Sigmoid colon (tissue), 7 donors: ENCODE measurements around the gene GALNT18. TPM values are rescaled to one million over a fixed set of nuclear protein-coding genes. Genes with fewer than 3 reads are reported as not detected.

ENCODE experiments used
- DNase-seq: peaks from one replicate; pipeline ENCODE4 v3.0.0-alpha.2; 2019
- H3K27ac ChIP-seq, 4 donors: fragments of 200-600 bp; sonication (generic); one replicate each; pipeline ENCODE4 v1.5.1; 2016 to 2019; ENCODE audit warnings: mild to moderate bottlenecking in 1 of 4
- H3K27me3 ChIP-seq, 3 donors: fragments of 200-600 bp; sonication (generic); one replicate each; pipeline ENCODE4 v1.5.1; 2019; ENCODE audit warnings: mild to moderate bottlenecking in 1 of 3
- H3K36me3 ChIP-seq, 4 donors: fragments of 200-600 bp; sonication (generic); one replicate each; pipeline ENCODE4 v1.5.1; 2016 to 2019
- H3K4me1 ChIP-seq, 4 donors: fragments of 200-600 bp; sonication (generic); one replicate each; pipeline ENCODE4 v1.5.1; 2017 to 2019
- H3K4me3 ChIP-seq, 4 donors: fragments of 200-600 bp; sonication (generic); one replicate each; pipeline ENCODE4 v1.5.1; 2017 to 2019; ENCODE audit warnings: mild to moderate bottlenecking in 2 of 4, moderate library complexity in 1 of 4
- H3K9me3 ChIP-seq, 4 donors: fragments of 200-600 bp in 3 of 4; sonication (generic) in 3 of 4; one replicate each; pipeline versions ENCODE4 v1.5.1 to v1.6.1; 2013 to 2019
- EP300 ChIP-seq, 4 donors: sonication (generic); formaldehyde crosslinking; IDR thresholded peaks; one replicate each; pipeline ENCODE4 v1.6.1; 2017; ENCODE audit warnings: antibody characterized with exemption in 4 of 4
- POLR2A ChIP-seq, 2 donors: fragments of 450-650 bp; IDR thresholded peaks; one replicate each; pipeline ENCODE4 v1.6.1; 2016; ENCODE audit warnings: antibody characterized with exemption in 2 of 2, mild to moderate bottlenecking in 2 of 2, moderate library complexity in 2 of 2
- POLR2AphosphoS5 ChIP-seq, 4 donors: sonication (generic); formaldehyde crosslinking; IDR thresholded peaks; one replicate each; pipeline ENCODE4 v1.6.1; 2017; ENCODE audit warnings: antibody characterized with exemption in 4 of 4
- WGBS, 2 donors: extraction: QIAGEN DNeasy Blood & Tissue Kit; methylation state at CpG; one replicate each; pipeline ENCODE4 v1.1.7; 2013; 5-methylcytosine and 5-hydroxymethylcytosine counted together
- intact Hi-C: fragments of 100-400 bp; cut with DNase I; formaldehyde crosslinking; loops from one replicate; pipeline ENCODE4 v1.15.1; 2023
- polyA plus RNA-seq, 3 donors: library from polyadenylated mRNA; stranded (reverse); fragments of 200-250 nt; gene quantifications; one replicate each; pipeline ENCODE4 v1.2.3, GENCODE V29; 2013
- total RNA-seq, 4 donors: library from RNA; depleted of rRNA; stranded (reverse); fragments of >200 nt; gene quantifications; one replicate each; pipeline ENCODE4 v1.1.0, GENCODE V29; 2016
- TF ChIP-seq, protein P1 (sequence below), 4 experiments: fragments of 450-650 bp in 3 of 4; fragments of 200-600 bp in 1 of 4; IDR thresholded peaks; one replicate each; pipeline ENCODE4 v1.5.1; 2016 to 2019; ENCODE audit warnings: antibody characterized with exemption in 4 of 4, mild to moderate bottlenecking in 3 of 4, moderate library complexity in 2 of 4
- donor health status: healthy with polysubstance abuse.
- donor health status: Bipolar disorder and iron deficiency.
- donor health status: healthy.

Gene GALNT18
- total and polyA plus RNA-seq, 7 donors = 0.92 to 48.6 (median 34.9) TPM

DNA sequence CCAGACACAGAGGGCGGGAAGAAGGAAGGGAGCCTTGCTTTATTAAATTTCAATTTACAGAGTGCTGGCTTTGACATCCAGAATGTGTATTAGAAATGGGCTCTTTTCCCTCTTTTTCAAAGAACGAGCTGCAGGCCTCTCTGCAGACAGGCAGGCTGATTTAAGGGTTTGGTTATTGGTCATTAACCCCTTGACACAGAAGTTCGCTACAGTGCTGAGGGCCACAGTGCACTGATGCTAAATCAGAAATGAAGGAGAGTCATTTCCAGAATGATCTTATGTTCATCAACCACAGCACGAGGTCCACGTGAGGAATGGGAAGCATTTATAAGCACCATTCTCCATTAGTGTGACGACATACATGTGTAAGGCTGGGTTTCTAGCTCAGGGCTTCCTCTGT is 320.6 kb downstream of the GALNT18 start:
- WGBS, 2 donors = 81 to 88% methylated on average over 6 of the region's 6 CpGs
- no peak overlapping the region for H3K27ac ChIP-seq
- H3K9me3 ChIP-seq = no peaks in the 10 kb centered on the region
- no peaks in the 10 kb centered on the region for H3K27me3 ChIP-seq
- H3K4me1 ChIP-seq = peaks cover 0 to 15% (median 3%) of the 10 kb centered on the region in 4 donors
- intact Hi-C loops = no loop called here
- no peak for TF ChIP-seq POLR2AphosphoS5 (IDR thresholded peaks at IDR 0.05)
- TF ChIP-seq, protein P1, sequence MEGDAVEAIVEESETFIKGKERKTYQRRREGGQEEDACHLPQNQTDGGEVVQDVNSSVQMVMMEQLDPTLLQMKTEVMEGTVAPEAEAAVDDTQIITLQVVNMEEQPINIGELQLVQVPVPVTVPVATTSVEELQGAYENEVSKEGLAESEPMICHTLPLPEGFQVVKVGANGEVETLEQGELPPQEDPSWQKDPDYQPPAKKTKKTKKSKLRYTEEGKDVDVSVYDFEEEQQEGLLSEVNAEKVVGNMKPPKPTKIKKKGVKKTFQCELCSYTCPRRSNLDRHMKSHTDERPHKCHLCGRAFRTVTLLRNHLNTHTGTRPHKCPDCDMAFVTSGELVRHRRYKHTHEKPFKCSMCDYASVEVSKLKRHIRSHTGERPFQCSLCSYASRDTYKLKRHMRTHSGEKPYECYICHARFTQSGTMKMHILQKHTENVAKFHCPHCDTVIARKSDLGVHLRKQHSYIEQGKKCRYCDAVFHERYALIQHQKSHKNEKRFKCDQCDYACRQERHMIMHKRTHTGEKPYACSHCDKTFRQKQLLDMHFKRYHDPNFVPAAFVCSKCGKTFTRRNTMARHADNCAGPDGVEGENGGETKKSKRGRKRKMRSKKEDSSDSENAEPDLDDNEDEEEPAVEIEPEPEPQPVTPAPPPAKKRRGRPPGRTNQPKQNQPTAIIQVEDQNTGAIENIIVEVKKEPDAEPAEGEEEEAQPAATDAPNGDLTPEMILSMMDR (IDR thresholded peaks at IDR 0.05) = no peak
- no peak for TF ChIP-seq POLR2A (IDR thresholded peaks at IDR 0.05)
- TF ChIP-seq EP300 (IDR thresholded peaks at IDR 0.05) = no peak
- H3K36me3 ChIP-seq = peaks cover 0 to 27% (median 2%) of the 10 kb centered on the region in 4 donors
- DNase-seq = no peak
- H3K4me3 ChIP-seq = no peak overlapping the region

- WGBS, 2 donors = 60 to 66% methylated on average over 6 of the region's 6 CpGs
- no peaks in the 10 kb centered on the region for H3K36me3 ChIP-seq
- H3K27ac ChIP-seq = no peak overlapping the region
- no peaks in the 10 kb centered on the region for H3K9me3 ChIP-seq
- TF ChIP-seq EP300 (IDR thresholded peaks at IDR 0.05) = no peak
- TF ChIP-seq POLR2A (IDR thresholded peaks at IDR 0.05) = no peak
- TF ChIP-seq POLR2AphosphoS5 (IDR thresholded peaks at IDR 0.05) = no peak
- TF ChIP-seq, protein P1 (IDR thresholded peaks at IDR 0.05) = no peak
- intact Hi-C loops = no loop called here
- H3K4me1 ChIP-seq = peaks cover 0 to 28% (median 3%) of the 10 kb centered on the region in 4 donors
- no peak overlapping the region for H3K4me3 ChIP-seq
- no peaks in the 10 kb centered on the region for H3K27me3 ChIP-seq
- DNase-seq = no peak
Observed at GRCh38 chr11:11297578-11297977, 324.2 kb downstream of the GALNT18 start.

DNA sequence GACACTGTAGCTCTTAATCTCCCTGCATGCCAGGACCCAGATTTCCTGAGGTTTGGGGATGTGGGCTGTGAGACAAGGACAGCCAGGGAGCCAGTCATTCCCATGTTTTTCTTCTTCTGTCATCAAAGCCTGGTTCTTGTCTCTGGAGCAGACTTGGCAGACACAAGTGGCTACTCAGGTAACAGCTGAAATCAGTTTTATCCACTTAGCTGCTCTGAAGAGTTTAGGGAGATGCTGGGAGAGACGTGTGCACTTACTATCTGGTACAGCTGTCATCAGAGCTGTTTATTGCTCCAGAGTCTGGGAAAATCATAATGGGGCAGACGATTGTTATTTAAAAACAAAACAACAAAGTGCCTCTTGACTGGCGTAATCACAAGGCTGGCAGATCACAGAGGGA is 325.4 kb downstream of the GALNT18 start:
- Histone ChIP-seq H3K36me3 (peaks cover 0 to 10% (median 0%) of the 10 kb centered on the region in 4 donors), H3K4me1 (peaks cover 0 to 28% (median 3%) of the 10 kb centered on the region in 4 donors), H3K27me3 (no peaks in the 10 kb centered on the region), H3K4me3 (no peak overlapping the region), H3K27ac (peak overlapping the region in 2 of 4 donors; percentile 11 to 39), H3K9me3 (no peaks in the 10 kb centered on the region)
- no peak for DNase-seq
- WGBS, 2 donors = 60 to 75% methylated on average over 3 of the region's 3 CpGs
- TF ChIP-seq EP300 (IDR thresholded peaks at IDR 0.05) (no peak), POLR2AphosphoS5 (IDR thresholded peaks at IDR 0.05) (peak in 2 of 4 donors; percentile 15 to 56)
- intact Hi-C loops = no loop called here

- peaks cover 0 to 20% (median 0%) of the 10 kb centered on the region in 4 donors for H3K36me3 ChIP-seq
- WGBS, 2 donors = 68% methylated on average over 3 of the region's 3 CpGs
- intact Hi-C loops = no loop called here
Observed at GRCh38 chr11:11294551-11294855, 327.3 kb downstream of the GALNT18 start.

DNA sequence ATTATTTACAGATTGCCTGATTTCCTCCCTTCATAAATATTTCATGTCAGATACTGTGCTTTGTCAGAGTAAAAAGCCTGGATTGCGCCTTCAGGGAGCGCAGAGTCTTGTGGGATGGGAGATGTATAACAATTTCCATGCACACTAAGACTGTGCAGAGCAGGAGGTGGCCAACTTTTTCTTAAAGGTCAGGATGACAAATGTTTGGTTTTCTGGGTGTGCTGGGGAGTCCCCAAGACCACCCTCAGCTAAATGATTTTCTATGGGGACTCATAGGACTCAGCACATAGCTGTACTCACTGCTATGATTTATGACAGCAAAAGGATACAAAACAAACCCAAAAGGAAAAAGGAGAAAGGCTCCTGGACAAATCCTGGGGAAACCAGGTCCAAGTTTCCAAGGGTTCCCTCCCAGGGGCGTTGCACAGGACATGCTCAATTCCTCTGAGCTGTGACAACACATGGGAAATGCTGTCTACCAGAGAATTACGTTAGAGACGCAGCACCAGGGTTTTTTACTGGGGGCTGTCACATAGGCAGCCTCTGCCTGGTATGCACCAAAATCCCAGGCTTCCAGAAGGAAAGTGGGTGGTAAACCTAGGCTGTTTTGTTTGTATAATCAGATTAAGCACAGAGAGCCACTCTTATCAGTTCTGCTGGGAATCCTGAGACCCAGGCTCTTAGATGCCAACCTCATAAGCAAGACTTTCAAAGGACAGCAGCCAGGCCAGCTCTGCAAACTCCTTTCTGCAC is 327.8 kb downstream of the GALNT18 start:
- peak; percentile 52 for DNase-seq
- Histone ChIP-seq H3K27me3 (no peaks in the 10 kb centered on the region), H3K36me3 (peaks cover 0 to 20% (median 0%) of the 10 kb centered on the region in 4 donors), H3K9me3 (no peaks in the 10 kb centered on the region), H3K4me3 (no peak overlapping the region), H3K27ac (no peak overlapping the region), H3K4me1 (peaks cover 0 to 28% (median 3%) of the 10 kb centered on the region in 4 donors)
- TF ChIP-seq EP300 (IDR thresholded peaks at IDR 0.05) = no peak
- TF ChIP-seq, protein P1 (IDR thresholded peaks at IDR 0.05) = no peak
- WGBS, 2 donors = 76 to 83% methylated on average over 5 of the region's 5 CpGs
- intact Hi-C loops = no loop called here

More at GRCh38 chr11:11294551-11294855, 327.3 kb downstream of the GALNT18 start:
- H3K9me3 ChIP-seq = no peaks in the 10 kb centered on the region
- H3K27ac ChIP-seq = no peak overlapping the region
- H3K4me3 ChIP-seq = no peak overlapping the region
- no peak for TF ChIP-seq POLR2A (IDR thresholded peaks at IDR 0.05)
- TF ChIP-seq, protein P1 (IDR thresholded peaks at IDR 0.05) = no peak
- H3K4me1 ChIP-seq = peaks cover 0 to 28% (median 3%) of the 10 kb centered on the region in 4 donors
- no peak for DNase-seq
- no peaks in the 10 kb centered on the region for H3K27me3 ChIP-seq
